PC-3 (cell line): ENCODE results near the gene EBLN1.

Source experiments
- EZH2 ChIP-seq: fragments of 300-600 bp; sonication (generic); IDR thresholded peaks from one replicate; pipeline ENCODE4 v1.6.1; 2017; ENCODE audit warnings: antibody characterized with exemption, mild to moderate bottlenecking, low read length; ENCODE audit not compliant: unreplicated experiment
- EZH2phosphoT487 ChIP-seq: fragments of 300-600 bp; sonication (generic); IDR thresholded peaks from 2 replicates; pipeline ENCODE4 v1.6.1; 2018; ENCODE audit warnings: mild to moderate bottlenecking, antibody characterized with exemption, low read length, borderline replicate concordance
- TF ChIP-seq, protein P1 (sequence below): fragments of 300-600 bp; sonication (generic); conservative IDR thresholded peaks from 2 replicates; pipeline ENCODE4 v1.5.1; 2017; ENCODE audit warnings: antibody characterized with exemption, low read depth, mild to moderate bottlenecking, low read length

DNA sequence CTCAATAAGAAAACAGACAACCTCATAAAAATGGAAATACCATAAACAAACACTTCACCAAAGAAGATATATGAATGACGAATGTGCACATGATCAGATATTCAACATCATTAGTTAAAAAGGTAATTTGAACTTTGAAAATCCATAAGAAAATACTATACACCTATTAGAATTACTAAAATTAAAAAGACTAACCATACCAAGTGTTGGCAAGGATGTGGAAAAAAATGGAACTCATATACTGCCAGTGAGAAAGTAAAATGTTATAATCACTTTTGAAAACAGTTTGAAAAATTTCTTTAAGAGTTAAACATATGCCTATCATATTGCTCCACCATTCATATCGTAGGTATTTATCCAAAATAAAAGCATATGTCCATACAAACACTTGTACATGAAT, 37.1 kb downstream of the EBLN1 start:
- TF ChIP-seq, protein P1, sequence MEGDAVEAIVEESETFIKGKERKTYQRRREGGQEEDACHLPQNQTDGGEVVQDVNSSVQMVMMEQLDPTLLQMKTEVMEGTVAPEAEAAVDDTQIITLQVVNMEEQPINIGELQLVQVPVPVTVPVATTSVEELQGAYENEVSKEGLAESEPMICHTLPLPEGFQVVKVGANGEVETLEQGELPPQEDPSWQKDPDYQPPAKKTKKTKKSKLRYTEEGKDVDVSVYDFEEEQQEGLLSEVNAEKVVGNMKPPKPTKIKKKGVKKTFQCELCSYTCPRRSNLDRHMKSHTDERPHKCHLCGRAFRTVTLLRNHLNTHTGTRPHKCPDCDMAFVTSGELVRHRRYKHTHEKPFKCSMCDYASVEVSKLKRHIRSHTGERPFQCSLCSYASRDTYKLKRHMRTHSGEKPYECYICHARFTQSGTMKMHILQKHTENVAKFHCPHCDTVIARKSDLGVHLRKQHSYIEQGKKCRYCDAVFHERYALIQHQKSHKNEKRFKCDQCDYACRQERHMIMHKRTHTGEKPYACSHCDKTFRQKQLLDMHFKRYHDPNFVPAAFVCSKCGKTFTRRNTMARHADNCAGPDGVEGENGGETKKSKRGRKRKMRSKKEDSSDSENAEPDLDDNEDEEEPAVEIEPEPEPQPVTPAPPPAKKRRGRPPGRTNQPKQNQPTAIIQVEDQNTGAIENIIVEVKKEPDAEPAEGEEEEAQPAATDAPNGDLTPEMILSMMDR = no peak
- TF ChIP-seq EZH2phosphoT487 = no peak
- no peak for TF ChIP-seq EZH2
